Right lobe of liver (tissue), 6 donors: Measurements from ENCODE around the gene SMIM22. TPM values are rescaled to one million over a fixed set of nuclear protein-coding genes. Genes with fewer than 3 reads are reported as not detected.

Experiments used
- ATAC-seq, 4 donors: fragments of 200-7000 bp; cut with Tn5 transposase; one replicate each; pipeline ENCODE4 v1.9.1; 2020; ENCODE audit warnings: mild to moderate bottlenecking in 4 of 4, moderate library complexity in 4 of 4
- DNase-seq, 3 donors: peaks; one replicate each; pipeline ENCODE4 v3.0.0-alpha.2; 2020
- H3K27ac ChIP-seq, 3 donors: fragments of 200-600 bp; one replicate each; pipeline ENCODE4 v1.8.0; 2022
- H3K27me3 ChIP-seq, 2 donors: fragments of 200-600 bp; one replicate each; pipeline ENCODE4 v1.8.0; 2022
- H3K36me3 ChIP-seq, 4 donors: fragments of 200-600 bp; sonication (generic) in 1 of 4; one replicate each; pipeline versions ENCODE4 v1.5.1 to v1.8.0; 2017 to 2022; ENCODE audit warnings: control low read depth in 1 of 4
- H3K4me1 ChIP-seq, 4 donors: fragments of 200-600 bp; sonication (generic) in 1 of 4; one replicate each; pipeline versions ENCODE4 v1.5.1 to v1.8.0; 2017 to 2022; ENCODE audit warnings: control low read depth in 1 of 4
- H3K4me3 ChIP-seq, 3 donors: fragments of 200-600 bp; one replicate each; pipeline ENCODE4 v1.8.0; 2022
- H3K9me3 ChIP-seq, 4 donors: fragments of 200-600 bp; sonication (generic) in 1 of 4; one replicate each; pipeline versions ENCODE4 v1.5.1 to v1.8.0; 2017 to 2022; ENCODE audit warnings: control low read depth in 1 of 4
- CTCF ChIP-seq, 4 donors: fragments of 200-600 bp in 3 of 4; fragments of 450-650 bp in 1 of 4; IDR thresholded peaks; one replicate each; pipeline versions ENCODE4 v1.5.1 to v1.8.0; 2016 to 2022; ENCODE audit warnings: antibody characterized with exemption in 4 of 4, mild to moderate bottlenecking in 2 of 4
- POLR2A ChIP-seq: fragments of 450-650 bp; IDR thresholded peaks from one replicate; pipeline ENCODE4 v1.6.1; 2017; ENCODE audit warnings: antibody characterized with exemption, mild to moderate bottlenecking
- WGBS: methylation state at CpG from one replicate; pipeline ENCODE4 v1.1.6; 2018; ENCODE audit warnings: low coverage, low lambda C conversion rate; ENCODE audit not compliant: insufficient coverage; ENCODE audit errors: missing lambda C conversion rate; 5-methylcytosine and 5-hydroxymethylcytosine counted together
- intact Hi-C, 2 donors: fragments of 100-400 bp; cut with DNase I; formaldehyde crosslinking; loops; one replicate each; pipeline versions ENCODE4 v1.11.2 to v1.14.1; 2022
- total RNA-seq, 6 experiments: library from RNA; depleted of rRNA in 2 of 6; stranded (reverse); fragments of >200 nt in 2 of 6; fragmentation: NEBNext Ultra II Directional in 3 of 6; extraction: Animal tissue kit (Norgen Biotek cat#: 25700) in 3 of 6; gene quantifications; one replicate each; pipeline versions ENCODE4 v1.1.0 to v1.2.4, GENCODE V29; 2016 to 2023
- donor health status: DM: no; HTN: yes; CAD: no.
- donor health status: DM: no; HTN: no; CAD: no.
- donor health status: DM: no; HTN: no; CAD: no.
- donor health status: DM: no; HTN: yes; CAD: no.
- donor health status: DM: no; HTN: yes; CAD: no.

Gene SMIM22
- total RNA-seq, 6 experiments from 2014 or later: 0.44 to 0.95 TPM; not detected in 4

GRCh38 chr16:4806280-4806679 lies 11.1 kb downstream of the SMIM22 start:
- no peak for TF ChIP-seq POLR2A
- TF ChIP-seq CTCF (IDR thresholded peaks at IDR 0.05): no peak
- no peak for DNase-seq
- no peaks in the 10 kb centered on the region for H3K27me3 ChIP-seq
- 98% methylated on average over 6 of the region's 6 CpGs for WGBS
- H3K27ac ChIP-seq: no peak overlapping the region
- no peak overlapping the region for H3K4me3 ChIP-seq
- intact Hi-C loops: no loop called here
- H3K4me1 ChIP-seq: peaks cover 0 to 5% (median under 1%) of the 10 kb centered on the region in 4 donors
- no peaks in the 10 kb centered on the region for H3K9me3 ChIP-seq
- H3K36me3 ChIP-seq: peaks cover 0 to 53% (median 16%) of the 10 kb centered on the region in 4 donors
- ATAC-seq: no peak

- Histone ChIP-seq H3K4me3 (no peak overlapping the region), H3K36me3 (peaks cover 0 to 74% (median 24%) of the 10 kb centered on the region in 4 donors), H3K9me3 (no peaks in the 10 kb centered on the region), H3K27me3 (no peaks in the 10 kb centered on the region), H3K4me1 (peaks cover 0 to 7% (median 0%) of the 10 kb centered on the region in 4 donors), H3K27ac (no peak overlapping the region)
- intact Hi-C loops: no loop called here
- WGBS: 95% methylated on average over 3 of the region's 3 CpGs
- no peak for TF ChIP-seq CTCF (IDR thresholded peaks at IDR 0.05)
- no peak for TF ChIP-seq POLR2A
- peak in 1 of 4 donors; percentile 38 for ATAC-seq
- no peak for DNase-seq
Measured at GRCh38 chr16:4811242-4811641, 16.1 kb downstream of the SMIM22 start.

GRCh38 chr16:4811773-4812172 lies 16.6 kb downstream of the SMIM22 start:
- no peak overlapping the region for H3K27ac ChIP-seq
- no peak overlapping the region for H3K4me3 ChIP-seq
- intact Hi-C loops: no loop called here
- TF ChIP-seq POLR2A: no peak
- no peak for TF ChIP-seq CTCF (IDR thresholded peaks at IDR 0.05)
- peaks cover 0 to 7% (median 0%) of the 10 kb centered on the region in 4 donors for H3K4me1 ChIP-seq
- no peak for DNase-seq
- no peaks in the 10 kb centered on the region for H3K27me3 ChIP-seq
- peak in 1 of 4 donors; percentile 24 for ATAC-seq
- H3K36me3 ChIP-seq: peaks cover 0 to 74% (median 26%) of the 10 kb centered on the region in 4 donors
- H3K9me3 ChIP-seq: no peaks in the 10 kb centered on the region
- no CpG with 5 or more reads among the region's 9 CpGs for WGBS

GRCh38 chr16:4813251-4814003 lies 18.3 kb downstream of the SMIM22 start:
- H3K27me3 ChIP-seq: no peaks in the 10 kb centered on the region
- TF ChIP-seq POLR2A (no peak), CTCF (IDR thresholded peaks at IDR 0.05) (no peak)
- no peak overlapping the region for H3K4me3 ChIP-seq
- peaks cover 0 to 66% (median 21%) of the 10 kb centered on the region in 4 donors for H3K36me3 ChIP-seq
- no peak overlapping the region for H3K27ac ChIP-seq
- H3K9me3 ChIP-seq: no peaks in the 10 kb centered on the region
- H3K4me1 ChIP-seq: peaks cover 0 to 10% (median 0%) of the 10 kb centered on the region in 4 donors
- DNase-seq (no peak), ATAC-seq (no peak)
- 96% methylated on average over 4 of the region's 16 CpGs for WGBS
- intact Hi-C loops: no loop called here
